ENCODE measurements around the gene PLTP.
"Not testable (repeated sequence)": the region's sequence is repeated elsewhere in the genome, so short reads cannot be mapped to it uniquely, and the experiment has no call there.

Gene PLTP

GRCh38 chr20:45919542-45920399, 7.8 kb upstream of the PLTP start:
- DNase-seq = peak; percentile 39 to 42 (median 41)

- no peak for DNase-seq
These were observed 7.0 kb upstream of the PLTP start for GRCh38 chr20:45918779-45919537.

- DNase-seq = peak in 1 of 3 donors; percentile 36
These were observed 6.3 kb upstream of the PLTP start for GRCh38 chr20:45918182-45918737.

DNA sequence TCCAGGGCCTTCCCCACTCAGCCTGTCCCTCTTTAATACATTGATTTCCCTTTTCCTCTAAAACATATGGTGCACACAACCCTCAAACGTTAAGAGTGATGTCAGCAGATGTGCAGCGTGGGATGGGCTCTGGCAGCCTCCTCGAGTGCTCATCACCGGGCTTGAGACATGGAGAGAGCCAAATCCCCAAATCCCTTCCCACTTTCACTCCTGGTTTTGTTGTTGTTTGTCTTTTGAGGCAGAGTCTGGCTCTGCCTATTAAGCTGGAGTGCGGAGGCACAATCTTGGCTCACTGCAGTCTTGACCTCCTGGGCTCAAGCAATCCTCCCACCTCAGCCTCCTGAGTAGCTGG, 5.8 kb upstream of the PLTP start:
- peak; percentile 56 to 85 (median 66) for DNase-seq

DNA sequence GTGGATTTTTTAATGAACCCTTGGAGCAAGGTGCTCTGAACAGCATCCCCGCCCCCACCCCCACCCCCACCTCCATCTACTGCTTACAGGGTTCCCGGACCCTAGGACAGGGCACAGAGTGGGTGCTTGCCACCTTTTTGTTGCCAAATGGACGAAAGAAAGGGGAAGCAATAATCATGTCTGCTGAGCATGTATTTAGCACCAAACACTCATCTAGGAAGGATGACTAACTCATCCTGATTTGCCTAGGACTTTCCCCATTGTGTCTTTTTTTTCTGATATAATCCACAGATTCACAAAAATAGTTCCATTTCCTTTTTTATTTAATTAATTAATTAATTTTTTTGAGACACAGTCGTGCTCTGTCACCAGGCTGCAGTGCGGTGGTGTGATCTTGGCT, 1.2 kb upstream of the PLTP start:
- DNase-seq = peak; percentile 76 to 96 (median 92)

DNA sequence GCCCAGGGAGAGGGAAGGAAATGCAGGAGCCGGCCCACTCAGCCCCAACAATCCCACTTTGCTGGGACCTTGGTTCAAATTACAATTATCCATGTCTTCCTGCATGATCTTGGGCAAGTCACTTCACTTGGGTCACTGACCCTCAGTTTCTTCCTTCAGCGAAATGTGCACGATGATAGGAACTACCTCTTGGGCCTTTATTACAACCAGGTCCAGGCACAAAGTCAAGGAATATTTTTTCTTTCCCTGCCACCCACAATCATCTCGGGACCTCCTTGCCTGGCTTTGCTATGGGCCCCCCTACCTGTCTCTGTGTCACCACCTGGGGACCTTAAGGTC, 358 bp upstream of the PLTP start:
- DNase-seq = no peak

DNA sequence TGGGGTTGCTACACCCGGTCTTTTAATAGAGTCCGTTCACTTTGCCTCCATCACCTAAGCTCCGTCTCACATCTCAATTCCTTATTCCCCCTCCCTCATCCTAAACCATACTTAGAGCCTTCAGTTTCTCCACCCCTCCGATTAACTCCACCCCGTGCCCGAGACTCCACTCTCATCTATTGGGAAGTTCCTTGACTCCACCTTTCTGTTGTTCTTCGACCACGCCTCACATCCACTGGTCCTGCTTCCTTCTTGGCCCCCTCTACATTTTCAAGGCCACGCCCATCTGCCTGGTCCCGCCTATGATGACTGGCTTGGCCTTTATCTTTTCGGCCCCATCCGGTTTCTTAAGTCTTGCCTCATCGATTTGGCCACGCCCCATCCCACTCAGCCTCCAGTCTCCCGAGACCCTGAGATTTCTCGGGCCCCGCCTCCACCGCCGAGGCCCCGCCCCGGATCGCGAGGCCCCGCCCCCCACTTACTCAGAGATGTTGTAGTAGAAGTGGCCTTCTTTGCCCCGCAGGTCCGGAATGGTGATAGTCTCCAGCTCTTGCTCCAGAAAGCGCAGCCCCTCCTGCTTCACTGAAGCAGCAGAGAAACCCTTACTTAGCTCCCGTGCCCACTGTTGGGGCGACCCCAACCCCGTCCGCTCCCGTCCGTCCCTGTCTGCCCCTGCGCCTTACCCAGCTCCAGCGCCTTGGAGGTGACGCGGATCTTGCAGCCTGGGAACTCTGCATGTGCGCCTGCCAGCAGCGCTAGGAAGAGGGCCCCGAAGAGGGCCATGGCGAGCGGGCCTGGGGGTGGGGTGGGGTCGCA, 1.1 kb downstream of the PLTP start:
- peak; percentile 97 to 99 (median 98) for DNase-seq

DNA sequence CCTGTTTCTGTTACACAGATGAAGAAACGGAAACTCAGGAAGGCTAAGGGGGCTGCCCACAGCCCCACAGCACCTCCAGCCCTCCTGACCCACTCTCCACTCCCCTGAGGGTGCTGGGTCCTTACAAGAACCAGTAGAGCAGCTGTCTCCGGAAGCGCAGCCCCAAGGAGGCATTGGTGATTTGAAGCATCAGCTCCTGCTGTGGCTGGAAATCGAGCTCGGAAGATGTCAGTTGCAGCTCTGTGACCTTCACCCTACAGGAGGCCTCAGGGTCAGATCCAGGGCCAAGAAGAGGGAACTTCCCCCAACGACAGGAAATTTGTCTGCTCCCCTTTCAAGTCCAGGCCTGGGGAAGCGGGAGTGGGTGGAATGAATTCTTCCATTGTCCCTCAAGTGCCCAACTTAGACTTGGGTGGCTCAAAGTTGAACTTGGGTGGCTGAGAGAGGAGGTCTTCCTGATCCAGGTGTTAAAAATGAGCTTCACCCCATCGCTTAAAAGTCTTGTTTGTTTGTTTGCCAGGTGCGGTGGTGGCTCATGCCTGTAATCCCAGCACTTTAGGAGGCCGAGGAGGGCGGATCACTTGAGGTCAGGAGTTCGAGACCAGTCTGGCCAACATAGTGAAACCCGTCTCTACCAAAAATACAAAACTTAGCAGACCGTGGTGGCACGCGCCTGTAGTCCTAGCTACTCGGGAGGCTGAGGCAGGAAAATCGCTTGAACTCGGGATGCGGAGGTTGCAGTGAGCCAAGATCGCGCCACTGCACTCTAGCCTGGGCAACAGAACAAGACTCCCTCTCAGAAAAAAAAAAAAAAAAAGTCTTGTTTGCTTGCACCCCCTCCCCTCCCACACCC, 1.9 kb downstream of the PLTP start:
- DNase-seq = peak; percentile 63 to 69 (median 69)

- no peak for DNase-seq
These were observed 2.6 kb downstream of the PLTP start for GRCh38 chr20:45909336-45909808.

- no peak for DNase-seq
These were observed 3.9 kb downstream of the PLTP start for GRCh38 chr20:45908084-45908483.

DNA sequence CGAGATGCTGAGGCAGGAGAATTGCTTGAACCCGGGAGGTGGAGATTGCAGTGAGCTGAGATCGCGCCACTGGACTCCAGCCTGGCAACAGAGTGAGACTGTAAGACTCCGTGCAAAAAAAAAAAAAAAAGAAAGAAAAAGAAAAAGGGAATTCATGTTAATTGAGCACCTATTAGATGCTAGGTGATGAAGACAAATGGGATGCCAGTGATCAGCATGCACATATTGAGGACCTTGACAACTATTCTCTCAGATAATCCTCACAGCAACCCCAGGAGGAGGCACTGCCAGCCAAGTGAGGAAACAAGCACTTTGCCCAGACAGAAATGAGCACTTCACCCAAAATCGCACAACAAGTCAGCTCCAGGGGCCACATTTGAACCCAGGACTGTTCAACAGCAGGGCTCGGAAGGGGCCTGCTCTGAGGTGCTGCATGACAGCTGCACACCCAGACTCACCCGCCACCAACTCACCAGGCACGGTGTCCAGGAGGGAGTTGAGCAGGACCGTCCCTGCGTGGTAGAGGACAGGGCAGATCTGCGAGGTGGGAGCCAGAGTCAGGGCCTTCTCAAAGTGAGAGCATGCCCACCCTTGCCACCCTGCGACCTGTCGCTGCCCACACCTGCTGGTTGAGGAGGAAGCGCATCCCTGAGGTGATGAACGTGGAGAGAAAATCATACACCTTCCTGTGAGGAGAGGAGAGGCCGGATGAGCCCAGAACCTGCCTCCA, 4.6 kb downstream of the PLTP start:
- no peak for DNase-seq

- no peak for DNase-seq
These were observed 6.4 kb downstream of the PLTP start for GRCh38 chr20:45905505-45906079.

GRCh38 chr20:45904583-45905504, 7.1 kb downstream of the PLTP start:
- no peak for DNase-seq

DNA sequence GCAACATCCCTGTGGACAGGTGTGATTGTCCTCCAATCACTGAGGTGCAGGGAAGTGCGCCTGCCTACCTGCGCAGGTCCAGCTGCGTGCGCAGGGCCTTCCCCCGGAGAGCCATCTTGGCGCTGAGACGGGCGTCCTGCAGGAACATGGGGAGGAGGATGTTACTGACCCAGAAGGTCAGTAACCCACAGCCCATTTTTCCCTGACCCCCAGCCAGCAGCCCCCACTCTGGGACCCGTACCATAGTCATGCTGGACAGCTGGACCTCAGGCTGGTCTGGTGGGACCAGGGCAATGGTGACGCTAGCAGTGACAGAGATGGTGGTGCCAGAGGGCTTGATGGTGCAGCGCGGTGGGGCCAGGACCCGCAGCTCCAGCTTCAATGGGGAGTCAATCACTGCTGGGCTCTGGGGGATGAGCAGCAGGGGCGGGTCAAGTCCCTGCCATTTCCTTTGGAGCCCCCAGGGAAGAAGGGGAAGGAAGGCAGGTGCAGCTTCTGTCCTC, 9.7 kb downstream of the PLTP start:
- DNase-seq = no peak

DNA sequence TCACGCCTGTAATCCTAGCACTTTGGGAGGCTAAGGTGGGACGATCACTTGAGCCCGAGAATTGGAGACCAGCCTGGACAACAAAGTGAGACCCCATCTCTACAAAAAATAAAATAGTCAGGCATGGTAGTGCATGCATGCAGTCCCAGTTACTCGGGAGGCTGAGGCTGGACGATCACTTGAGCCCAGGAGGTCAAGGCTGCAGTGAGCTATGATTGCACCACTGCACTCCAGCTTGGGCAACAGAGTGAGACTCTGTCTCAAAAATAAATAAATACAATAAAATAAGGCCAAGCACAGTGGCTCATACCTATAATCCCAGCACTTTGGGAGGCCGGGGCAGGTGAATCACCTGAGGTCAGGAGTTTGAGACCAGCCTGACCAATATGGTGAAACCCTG, 10.6 kb downstream of the PLTP start:
- not testable (repeated sequence) for DNase-seq

- no peak for DNase-seq
These were observed 12.7 kb downstream of the PLTP start for GRCh38 chr20:45899046-45899835.

DNA sequence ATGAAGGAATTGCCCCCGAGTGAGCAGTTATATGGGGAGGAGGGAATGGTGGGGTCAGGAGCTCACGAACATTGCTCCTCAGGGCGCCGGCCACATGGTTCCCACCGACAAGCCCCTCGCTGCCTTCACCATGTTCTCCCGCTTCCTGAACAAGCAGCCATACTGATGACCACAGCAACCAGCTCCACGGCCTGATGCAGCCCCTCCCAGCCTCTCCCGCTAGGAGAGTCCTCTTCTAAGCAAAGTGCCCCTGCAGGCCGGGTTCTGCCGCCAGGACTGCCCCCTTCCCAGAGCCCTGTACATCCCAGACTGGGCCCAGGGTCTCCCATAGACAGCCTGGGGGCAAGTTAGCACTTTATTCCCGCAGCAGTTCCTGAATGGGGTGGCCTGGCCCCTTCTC, 13.7 kb downstream of the PLTP start:
- DNase-seq = no peak

DNA sequence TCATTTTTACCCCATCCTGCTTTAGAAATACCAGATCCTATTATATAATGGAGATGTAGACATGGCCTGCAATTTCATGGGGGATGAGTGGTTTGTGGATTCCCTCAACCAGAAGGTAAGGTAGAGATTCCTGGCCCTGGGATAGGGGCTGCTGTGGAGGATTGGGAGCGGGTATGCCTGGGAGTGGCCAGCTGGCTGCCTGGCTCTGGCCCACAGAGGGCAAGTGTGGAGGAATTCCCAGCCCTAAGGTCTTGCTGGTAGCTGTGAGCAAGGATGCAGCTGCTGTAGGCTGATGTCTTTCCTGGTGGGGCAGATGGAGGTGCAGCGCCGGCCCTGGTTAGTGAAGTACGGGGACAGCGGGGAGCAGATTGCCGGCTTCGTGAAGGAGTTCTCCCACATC, 14.3 kb downstream of the PLTP start:
- no peak for DNase-seq

DNA sequence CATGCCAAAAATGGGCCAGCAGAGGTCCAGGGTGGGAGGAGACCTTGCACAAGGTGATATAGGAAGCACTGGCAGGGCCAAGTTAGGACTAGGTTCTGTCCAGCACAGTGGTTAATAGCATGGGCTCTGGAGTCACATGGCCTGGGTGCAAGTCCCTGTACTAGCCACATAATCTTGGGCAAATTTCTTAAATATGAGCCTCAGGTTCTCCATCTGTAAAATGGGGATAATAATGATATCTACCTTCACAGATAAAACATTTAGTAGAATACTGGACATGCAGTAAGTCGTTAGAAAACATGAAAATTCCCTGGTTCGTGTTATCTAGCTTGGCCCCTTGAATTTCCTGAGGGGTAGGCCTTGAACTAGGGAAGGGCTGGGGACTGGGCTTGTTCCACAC, 14.7 kb downstream of the PLTP start:
- no peak for DNase-seq
